ENCODE data around the gene BMX.

- no peak for TF ChIP-seq RAD21 (conservative IDR thresholded peaks at IDR 0.05)
- TF ChIP-seq EP300 (conservative IDR thresholded peaks at IDR 0.05; ENCODE audit: poor library complexity, severe bottlenecking) = no peak
- TF ChIP-seq MXI1 (conservative IDR thresholded peaks at IDR 0.05; ENCODE audit: poor library complexity, severe bottlenecking) = no peak
- TF ChIP-seq CTCF (IDR thresholded peaks at IDR 0.05; ENCODE audit: poor library complexity, severe bottlenecking) = no peak
Observed at GRCh38 chrX:15563056-15563455, 62.4 kb downstream of the BMX start.

All from neural cell (in vitro differentiated cells).